GM19468 (cell line): ENCODE data around the gene UNC80.

Source experiments
- ATAC-seq: cut with Tn5 transposase; IDR thresholded peaks from one replicate; pipeline ENCODE4 v1.9.1; 2021; ENCODE audit warnings: mild to moderate bottlenecking, moderate library complexity, moderate number of reproducible peaks; ENCODE audit not compliant: unreplicated experiment; ENCODE audit errors: extremely low read depth

The UNC80 gene

DNA sequence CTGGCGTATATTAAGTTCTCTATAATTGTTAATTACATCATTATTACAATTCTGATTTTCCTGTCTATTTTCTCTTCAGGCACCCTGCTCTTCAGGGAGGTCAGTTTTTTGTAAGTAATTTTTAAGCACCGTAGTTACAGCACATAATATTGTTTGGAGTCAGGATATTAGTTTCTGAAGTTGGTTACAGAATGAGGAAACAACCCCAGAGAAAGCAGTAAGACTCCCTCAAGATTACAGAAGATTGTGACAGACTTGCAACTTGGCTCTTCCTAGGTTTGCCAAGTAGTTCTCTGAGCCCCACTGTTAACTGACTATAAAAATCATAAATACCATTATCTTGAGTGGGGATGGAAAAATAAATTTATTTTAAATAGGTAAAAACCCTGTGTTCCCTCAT, 231.7 kb downstream of the UNC80 start:
- ATAC-seq = no peak

DNA sequence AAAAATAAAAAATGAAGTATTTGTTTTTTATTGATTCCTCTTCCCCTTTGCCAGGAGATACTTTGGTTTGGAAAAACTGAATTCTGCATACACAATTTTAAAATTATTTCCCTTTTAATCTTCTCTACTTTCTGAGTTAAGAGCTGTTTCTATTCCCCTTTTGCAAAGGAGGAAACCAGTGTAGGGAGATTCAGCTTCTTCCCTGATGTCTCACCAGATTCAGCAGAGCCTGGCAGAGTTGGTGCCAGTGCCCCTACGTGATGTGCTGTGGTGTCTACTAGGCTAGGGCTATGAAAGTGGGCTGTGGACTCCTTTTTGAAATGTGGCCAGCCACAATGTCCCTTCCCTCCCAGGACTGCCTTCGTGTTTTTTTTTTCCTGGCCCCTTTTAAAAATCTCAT, 233.2 kb downstream of the UNC80 start:
- ATAC-seq = no peak

DNA sequence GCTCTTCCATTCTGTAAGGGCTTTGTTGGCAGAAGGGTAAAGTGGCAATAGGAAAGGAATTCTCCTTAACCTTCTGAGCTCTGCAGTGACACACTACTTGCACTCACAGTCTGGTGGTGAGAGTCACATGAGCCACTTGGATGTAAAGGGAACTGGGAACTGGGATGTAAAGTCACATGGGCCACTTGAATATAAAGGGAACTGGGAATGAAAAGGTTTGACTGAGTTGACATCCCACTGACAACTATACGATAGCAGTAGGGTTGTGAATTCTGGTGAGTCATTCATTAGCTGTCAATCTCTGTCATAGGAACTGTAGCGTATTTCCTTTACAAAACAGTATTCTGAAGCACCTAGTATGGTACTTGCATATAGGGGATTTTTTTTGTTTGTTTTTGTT, 236.3 kb downstream of the UNC80 start:
- no peak for ATAC-seq

DNA sequence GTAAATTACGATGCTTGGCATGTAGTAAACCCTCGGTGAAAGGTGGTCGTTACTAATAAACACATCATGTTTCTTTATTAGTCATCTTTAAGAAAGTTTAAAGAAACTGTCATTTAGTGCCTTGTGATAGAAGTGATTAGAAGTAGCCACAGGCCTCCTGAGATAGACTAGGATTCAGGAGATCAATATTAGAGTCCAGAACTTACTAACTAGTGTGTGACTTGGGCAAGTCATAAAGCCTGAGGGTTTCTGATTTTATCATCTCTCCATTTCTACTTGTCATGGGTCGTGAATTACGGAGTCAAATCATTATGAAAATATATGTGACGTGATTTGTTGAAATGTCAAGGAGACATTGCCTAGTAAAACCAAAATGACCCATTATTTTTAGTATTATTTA, 237.5 kb downstream of the UNC80 start:
- ATAC-seq = no peak

DNA sequence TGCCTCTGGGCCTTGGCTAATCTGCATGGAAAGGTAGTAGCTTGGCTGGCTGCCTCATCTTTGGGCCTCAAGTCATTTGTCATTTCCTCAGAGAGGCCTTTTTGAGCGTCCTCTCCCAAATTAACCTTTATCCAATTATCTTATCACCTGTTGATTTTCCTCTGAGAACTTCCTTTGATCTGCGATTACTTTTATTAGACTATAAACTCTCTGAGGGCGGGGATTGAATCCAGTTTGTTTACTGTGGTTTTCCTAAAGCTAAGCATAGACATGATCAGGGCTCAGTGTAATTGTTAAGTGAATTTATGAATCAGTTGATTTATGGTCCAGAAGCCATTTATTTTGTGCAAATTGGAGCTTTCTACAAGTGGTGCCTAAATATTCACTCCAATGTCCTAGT, 238.3 kb downstream of the UNC80 start:
- ATAC-seq = no peak

DNA sequence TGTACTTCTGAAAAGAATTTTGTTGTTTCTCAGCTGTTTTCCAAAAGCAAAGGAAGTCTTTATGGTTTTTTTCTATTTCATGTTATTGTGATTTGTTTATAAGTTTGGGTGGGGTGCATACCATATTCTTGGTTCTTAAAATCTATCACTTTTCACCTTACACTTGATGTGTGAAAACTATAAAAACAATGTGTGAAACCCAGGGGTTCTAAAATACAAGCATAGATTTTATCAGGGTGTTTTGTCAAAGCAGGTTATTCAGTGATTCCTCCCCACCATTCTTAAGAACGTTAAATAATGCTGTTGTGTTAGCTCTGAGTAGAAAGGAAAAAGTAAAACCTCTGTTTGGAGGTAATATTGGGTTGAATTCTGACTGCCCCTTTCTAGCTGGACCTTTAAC, 248.5 kb downstream of the UNC80 start:
- ATAC-seq = no peak

DNA sequence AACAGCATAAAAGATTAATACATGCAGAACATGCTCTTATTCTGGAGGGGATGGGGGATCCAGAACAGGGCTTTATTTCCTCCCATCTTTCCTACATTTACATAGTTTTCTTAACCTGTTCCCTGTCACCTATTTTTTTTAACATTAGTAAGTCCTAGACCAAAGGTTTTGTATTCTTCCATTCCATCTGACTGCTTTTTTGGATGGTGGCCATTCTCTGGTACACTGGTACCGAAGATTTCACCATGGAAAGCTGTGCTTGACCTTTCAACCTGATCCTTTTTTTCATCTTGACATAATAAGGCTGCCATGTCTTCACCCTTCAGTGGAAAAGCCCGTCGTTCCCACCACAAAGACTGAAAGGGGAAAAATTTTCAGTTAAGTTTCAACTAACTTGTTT, 251.2 kb downstream of the UNC80 start:
- no peak for ATAC-seq

DNA sequence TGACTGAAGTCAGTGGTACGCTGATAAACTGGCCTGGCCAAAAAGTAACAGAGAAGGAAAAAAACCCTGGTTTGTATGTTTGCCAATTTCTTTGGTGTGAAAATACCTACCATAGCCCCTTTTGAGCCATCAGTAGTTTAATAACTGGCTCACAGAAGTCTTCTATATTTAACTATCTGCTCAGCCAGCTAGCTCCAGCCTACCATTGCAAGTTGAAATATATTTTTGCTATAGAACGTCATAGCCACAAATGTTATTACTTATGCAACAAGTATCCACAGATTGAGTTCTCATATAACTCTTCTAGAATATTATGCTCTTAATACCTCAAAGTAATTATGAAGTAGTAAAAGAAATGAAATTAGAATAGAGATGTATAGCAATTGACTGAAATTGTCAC, 256.0 kb downstream of the UNC80 start:
- ATAC-seq = no peak

DNA sequence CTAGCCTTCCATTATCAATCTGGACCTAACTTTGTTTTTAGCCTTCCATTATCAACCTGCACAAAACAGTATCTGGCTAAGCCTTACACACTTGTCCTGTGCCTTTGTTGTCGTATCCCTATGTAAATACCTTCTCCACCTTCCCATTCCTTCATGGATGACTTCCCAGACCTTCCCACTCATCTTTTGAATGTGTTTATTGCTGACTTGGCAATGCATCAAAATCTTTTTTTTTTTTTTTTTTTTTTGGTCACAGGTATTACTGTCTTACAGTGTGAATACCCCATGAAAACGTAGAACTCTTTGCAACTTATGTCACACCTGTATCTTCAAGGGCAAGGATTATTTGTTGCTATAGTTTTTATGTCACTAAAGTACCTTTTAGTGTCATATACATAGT, 256.5 kb downstream of the UNC80 start:
- ATAC-seq = no peak

DNA sequence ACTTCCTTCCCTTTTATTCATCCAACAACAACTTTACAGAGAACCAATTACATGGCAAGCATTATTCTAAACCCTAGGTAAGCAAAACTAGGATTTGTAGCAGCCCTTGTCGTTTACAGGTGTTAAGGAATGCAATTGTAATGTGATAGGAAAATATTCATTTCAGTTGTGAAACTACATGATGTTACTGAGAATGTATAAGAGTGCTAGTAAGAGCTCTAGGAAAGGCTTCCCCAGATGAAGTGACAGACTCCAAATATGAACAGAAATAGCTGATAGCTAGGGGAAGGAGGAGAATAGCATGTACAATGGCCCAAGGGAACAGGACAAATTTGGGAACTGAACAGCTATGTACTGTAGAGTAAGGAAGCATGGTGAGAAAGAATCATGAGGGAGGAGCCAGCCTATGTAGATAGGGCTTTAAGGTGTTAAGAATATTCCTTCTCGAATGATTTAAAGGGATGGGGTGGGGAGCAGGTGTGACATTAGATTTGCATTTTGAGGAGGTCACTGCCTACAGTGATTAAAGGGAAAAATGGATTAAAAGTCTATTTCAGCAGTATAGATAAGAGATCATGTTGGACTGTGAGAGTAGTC, 262.6 kb downstream of the UNC80 start:
- ATAC-seq = no peak

DNA sequence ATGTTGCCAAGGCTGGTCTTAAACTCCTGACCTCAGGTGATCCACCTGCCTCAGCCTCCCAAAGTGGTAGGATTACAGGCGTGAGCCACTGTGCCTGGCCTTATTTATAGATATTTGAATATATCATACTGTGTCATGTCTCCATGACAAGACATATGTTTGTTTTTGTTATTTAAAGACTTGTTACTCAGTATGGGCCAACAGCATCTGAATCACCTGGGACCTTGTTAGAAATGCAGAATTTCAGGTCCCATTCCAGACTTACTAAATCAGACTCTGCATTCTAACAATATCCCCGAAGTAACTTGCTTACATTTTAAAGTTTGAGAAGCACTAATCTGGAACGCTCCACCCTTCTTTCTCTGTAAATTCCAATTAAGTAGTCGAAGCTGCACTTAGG, 264.0 kb downstream of the UNC80 start:
- ATAC-seq = no peak

DNA sequence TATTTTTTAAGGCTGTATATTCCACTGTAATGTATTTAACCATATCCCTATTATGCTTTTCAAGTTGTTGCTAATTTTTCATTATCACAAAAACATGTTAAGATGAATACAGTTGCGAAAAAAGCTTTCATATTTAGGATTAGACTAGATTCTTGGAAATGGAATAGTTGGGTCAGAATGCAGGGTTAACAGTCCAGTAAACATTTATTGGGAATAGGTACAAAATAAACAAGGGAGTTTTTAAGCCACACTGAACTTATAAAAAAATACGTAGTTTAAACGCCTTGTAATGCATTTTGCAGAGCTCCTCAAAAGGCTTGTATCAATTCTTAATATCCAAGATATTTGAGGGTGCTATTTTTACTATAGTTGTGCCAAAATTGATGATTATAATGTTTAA, 266.4 kb downstream of the UNC80 start:
- no peak for ATAC-seq

DNA sequence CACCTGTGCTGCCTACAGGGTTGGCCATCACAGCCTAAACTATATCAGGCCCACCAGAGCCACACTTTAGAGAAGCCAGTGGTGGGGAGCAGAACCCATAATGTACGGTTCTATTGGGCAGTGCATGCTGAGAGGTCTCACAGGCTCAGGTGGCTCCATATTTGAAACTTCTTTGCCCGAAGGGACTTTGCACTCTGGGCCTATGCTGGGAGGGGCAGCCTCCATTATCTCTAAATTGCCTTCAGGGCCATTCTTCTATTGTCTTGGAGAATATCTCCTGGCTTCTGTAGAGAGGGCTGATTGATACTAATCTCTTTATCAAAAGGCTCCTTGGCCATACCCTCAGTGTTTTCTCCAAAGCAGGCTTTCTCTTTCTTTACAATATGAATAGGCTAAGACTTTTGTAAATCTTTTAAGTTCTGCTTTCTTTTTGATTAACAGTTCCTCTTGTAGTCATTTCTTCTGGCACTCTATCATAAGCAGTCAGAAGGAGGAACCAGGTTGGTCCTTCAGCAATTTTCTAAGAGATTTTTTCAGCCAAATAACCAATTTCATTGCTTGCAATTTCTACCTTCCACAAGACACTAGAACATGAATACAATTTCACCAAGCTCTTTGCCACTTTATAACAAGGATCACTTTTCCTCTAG, 275.3 kb downstream of the UNC80 start:
- ATAC-seq = no peak
